Raji (cell line): ENCODE measurements around the gene ERGIC1.

Experiments
- POLR2A ChIP-seq: IDR thresholded peaks from 2 replicates; pipeline ENCODE4 v1.6.1; 2011; ENCODE audit warnings: low read depth, low read length, control low read depth; ENCODE audit not compliant: insufficient read depth

Gene ERGIC1

GRCh38 chr5:172901012-172901780 lies 67.1 kb downstream of the ERGIC1 start:
- no peak for TF ChIP-seq POLR2A

DNA sequence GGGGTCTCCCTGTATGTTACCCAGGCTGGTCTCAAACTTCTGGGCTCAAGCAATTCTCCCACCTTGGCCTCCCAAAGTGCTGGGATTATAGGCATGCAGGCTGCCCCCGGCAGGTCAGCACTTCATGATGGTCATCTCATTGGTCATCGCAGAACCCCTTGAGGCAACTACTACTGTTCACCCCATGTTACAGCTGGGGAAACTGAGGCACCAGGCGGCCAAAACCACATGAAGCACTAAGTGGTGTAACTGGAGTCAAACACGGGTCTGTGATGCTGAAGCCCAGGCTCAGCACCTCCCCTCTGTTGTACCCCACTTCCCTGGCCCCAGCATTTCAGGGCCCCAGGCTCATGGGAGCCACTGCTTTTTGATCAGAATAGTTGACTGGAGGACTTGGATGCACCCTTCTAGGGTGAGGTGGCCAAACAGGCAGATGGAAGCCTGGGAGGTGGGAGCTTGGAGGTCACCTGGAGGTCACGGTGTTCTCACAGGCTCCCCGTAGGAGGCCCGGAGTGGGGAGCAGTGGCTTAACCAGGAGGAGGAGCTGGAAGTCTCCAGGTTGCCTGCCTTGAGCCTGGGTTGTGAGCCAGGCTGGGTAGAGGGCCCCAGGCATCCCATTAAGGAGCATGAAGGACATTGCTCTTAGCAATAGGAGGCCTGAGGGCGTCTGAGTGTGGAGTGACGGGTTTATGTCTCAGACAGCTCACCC lies 67.9 kb downstream of the ERGIC1 start:
- TF ChIP-seq POLR2A, result no peak

DNA sequence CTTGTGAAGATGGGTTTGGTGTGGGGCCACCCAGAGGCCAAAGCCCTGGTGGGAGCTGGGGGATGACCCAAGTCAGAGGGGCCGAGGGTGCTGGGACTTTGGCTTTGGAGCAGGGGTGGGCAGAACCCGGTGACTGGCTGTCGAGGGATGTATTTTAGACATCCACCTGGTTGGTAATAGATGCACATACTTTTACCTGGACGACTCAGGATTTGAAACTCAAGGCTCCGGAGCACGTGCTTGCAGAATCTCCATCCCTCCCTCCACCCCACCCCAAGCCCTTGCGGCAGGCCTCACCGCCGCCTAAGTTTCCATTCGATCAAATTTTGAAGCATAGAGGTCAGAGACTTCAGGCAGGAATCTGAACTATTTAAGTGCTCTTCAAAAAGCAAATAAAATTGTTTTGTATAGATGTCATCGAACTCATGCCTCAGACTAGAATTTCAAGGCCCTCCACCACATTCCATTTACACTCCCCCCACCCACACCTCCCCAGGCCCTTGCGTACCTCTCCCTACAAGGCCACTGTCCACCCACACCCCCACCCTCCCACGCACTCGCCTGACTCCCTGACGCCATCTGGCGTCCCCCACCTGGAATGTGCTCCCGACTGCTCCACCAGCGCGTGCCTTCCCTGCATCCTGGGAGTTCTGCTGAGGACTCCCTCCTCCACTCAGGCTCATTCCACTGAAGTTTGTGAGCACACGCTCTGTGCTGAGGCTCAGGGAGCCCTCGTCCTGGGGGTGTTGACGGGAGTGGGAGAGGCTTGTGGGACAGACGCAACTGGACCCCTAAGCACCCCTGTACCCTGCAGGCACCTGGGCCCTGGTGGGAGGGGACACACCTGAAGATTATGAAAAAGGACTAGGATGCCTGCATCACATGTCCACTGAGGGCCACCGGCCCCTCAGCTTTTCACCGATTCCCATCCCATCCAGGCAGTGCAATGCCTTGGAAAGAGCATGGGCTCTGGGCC lies 68.7 kb downstream of the ERGIC1 start:
- TF ChIP-seq POLR2A, result no peak

GRCh38 chr5:172903790-172904189 lies 69.7 kb downstream of the ERGIC1 start:
- no peak for TF ChIP-seq POLR2A

GRCh38 chr5:172904312-172904642 lies 70.2 kb downstream of the ERGIC1 start:
- no peak for TF ChIP-seq POLR2A

GRCh38 chr5:172904643-172905345 lies 70.7 kb downstream of the ERGIC1 start:
- TF ChIP-seq POLR2A, result no peak

DNA sequence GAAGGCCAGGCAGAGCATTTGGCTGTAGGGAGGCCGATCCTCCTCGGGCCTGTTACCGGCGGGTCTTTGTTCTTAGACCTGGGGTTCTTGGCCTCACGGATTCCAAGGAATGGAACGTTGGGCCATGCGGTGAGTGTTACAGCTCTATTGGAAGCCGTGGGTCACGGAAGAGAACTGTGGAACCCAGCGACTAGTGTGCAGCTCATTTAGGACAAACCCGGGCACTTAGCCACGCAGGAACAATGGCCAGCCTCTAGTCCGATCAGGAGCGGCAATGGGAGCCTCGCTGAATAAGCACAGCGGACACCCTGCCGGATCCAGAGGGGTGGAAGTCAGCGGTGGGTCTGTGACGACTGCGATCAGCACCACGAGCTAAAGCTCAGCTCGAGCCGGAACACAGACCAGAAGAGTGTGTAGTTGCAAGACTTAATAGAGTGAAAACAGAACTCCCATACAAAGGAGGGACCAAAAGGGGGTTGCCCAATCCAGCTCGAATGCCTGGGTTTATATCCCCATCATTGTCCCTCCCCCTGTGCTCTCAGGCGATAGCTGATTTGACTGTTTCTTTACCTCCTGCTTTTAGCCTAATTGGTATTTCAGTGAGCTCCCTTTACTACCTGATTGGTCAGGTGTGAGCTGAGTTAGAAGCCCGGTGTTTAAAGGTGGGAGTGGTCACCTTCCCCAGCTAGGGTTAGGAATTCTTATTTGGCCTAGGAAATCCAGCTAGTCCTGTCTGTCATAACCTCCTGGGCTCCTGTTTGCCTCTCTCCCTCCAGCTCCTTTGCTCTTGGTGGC lies 71.5 kb downstream of the ERGIC1 start:
- no peak for TF ChIP-seq POLR2A

DNA sequence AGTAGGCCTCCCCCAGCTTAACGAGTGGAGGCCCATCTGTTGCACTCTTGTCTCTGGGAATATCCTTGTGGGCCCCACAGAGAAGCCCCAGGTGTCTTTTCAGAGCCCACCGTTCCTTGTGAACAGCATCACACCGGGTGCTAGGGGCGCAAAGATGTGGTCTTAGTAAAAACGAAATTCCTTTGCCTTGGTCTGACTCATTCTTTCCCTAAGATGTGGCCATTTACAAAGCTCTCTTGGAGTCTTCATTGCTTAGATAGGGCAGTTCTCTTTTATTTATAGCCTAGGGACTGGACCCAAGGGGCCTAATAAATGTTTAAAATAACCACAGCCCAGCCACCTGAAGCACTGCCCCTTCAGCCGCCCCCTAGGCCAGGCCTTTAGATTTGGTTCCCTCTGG lies 72.4 kb downstream of the ERGIC1 start:
- TF ChIP-seq POLR2A, result no peak

GRCh38 chr5:172906888-172907287 lies 72.8 kb downstream of the ERGIC1 start:
- TF ChIP-seq POLR2A, result no peak

GRCh38 chr5:172907657-172908056 lies 73.6 kb downstream of the ERGIC1 start:
- TF ChIP-seq POLR2A, result no peak

DNA sequence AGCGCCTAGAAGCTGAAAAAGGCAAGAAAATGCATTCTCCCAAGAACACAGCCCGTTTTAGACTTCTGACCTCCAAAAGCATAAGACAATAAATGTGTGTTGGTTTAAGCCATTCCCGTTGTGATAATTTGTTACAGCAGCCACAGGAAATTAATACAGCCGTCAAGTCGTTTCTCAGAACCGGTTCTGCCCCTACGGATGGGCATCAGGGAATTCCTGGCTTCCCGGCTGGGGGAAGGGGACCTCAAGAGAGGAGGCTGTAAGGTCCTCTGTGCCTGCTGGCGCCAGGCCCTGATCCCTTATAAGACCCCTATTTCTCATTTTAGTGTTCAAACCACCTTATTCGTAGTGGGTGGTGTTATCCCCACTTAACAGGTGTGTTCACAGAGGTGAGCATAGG lies 74.6 kb downstream of the ERGIC1 start:
- no peak for TF ChIP-seq POLR2A

- TF ChIP-seq POLR2A, result no peak
These were observed 76.0 kb downstream of the ERGIC1 start for GRCh38 chr5:172909931-172910502.

- no peak for TF ChIP-seq POLR2A
These were observed 77.0 kb downstream of the ERGIC1 start for GRCh38 chr5:172910828-172911627.
